DOHH2 (cell line): ENCODE measurements around the gene KIF19.

Experiments
- H3F3A ChIP-seq: fragments of 200-600 bp; sonication (generic), shearing (Covaris generic); 2 replicates; pipeline ENCODE4 v1.6.0; 2016; ENCODE audit warnings: antibody characterized with exemption, mild to moderate bottlenecking; ENCODE audit not compliant: control insufficient read depth, insufficient read depth
- H3K27ac ChIP-seq: fragments of 200-600 bp; sonication (generic); 2 replicates; pipeline ENCODE4 v1.5.1; 2014; ENCODE audit warnings: low read depth, mild to moderate bottlenecking, low read length, moderate library complexity
- H3K27me3 ChIP-seq: fragments of 200-600 bp; sonication (generic); 2 replicates; pipeline ENCODE4 v1.6.1; 2014; ENCODE audit warnings: mild to moderate bottlenecking, low read length, mixed read lengths; ENCODE audit not compliant: control insufficient read depth
- H3K36me3 ChIP-seq: fragments of 200-600 bp; sonication (generic); 2 replicates; pipeline ENCODE4 v1.6.1; 2014; ENCODE audit warnings: mild to moderate bottlenecking, low read length, moderate library complexity, mixed read lengths; ENCODE audit not compliant: control insufficient read depth
- H3K4me1 ChIP-seq: fragments of 200-600 bp; sonication (generic); 2 replicates; pipeline ENCODE4 v1.6.1; 2014; ENCODE audit warnings: mild to moderate bottlenecking, low read length, mixed read lengths; ENCODE audit not compliant: control insufficient read depth
- H3K4me2 ChIP-seq: fragments of 200-600 bp; sonication (generic); 2 replicates; pipeline ENCODE4 v1.6.0; 2014; ENCODE audit warnings: mild to moderate bottlenecking, low read length, moderate library complexity
- H3K4me3 ChIP-seq: fragments of 200-600 bp; sonication (generic); 2 replicates; pipeline ENCODE4 v1.5.1; 2014; ENCODE audit warnings: mild to moderate bottlenecking, low read length, mixed read lengths
- H3K79me2 ChIP-seq: fragments of 200-600 bp; sonication (generic); 2 replicates; pipeline ENCODE4 v1.6.1; 2014; ENCODE audit warnings: mild to moderate bottlenecking, low read length, mixed read lengths; ENCODE audit not compliant: control insufficient read depth
- H3K9me2 ChIP-seq: fragments of 200-600 bp; sonication (generic); replicated peaks from 2 replicates; pipeline ENCODE4 v1.6.1; 2014; ENCODE audit warnings: mild to moderate bottlenecking, low read length, mixed read lengths; ENCODE audit not compliant: control insufficient read depth
- H3K9me3 ChIP-seq: fragments of 200-600 bp; sonication (generic); 2 replicates; pipeline ENCODE4 v1.6.1; 2014; ENCODE audit warnings: antibody characterized with exemption, low read length, mixed read lengths; ENCODE audit not compliant: control insufficient read depth, insufficient read depth
- H4K20me1 ChIP-seq: fragments of 200-600 bp; sonication (generic); 2 replicates; pipeline ENCODE4 v1.6.0; 2014; ENCODE audit warnings: low read depth, mild to moderate bottlenecking, antibody characterized with exemption, low read length, moderate library complexity; ENCODE audit not compliant: control insufficient read depth, insufficient read depth
- EZH2phosphoT487 ChIP-seq: fragments of 200-600 bp; sonication (generic); IDR thresholded peaks from 2 replicates; pipeline ENCODE4 v1.6.1; 2017; ENCODE audit warnings: borderline replicate concordance, mild to moderate bottlenecking, antibody characterized with exemption, low read length, moderate library complexity, mixed read lengths
- TF ChIP-seq, protein P1 (sequence below): fragments of 200-600 bp; sonication (generic); IDR thresholded peaks from one replicate; pipeline ENCODE4 v1.5.1; 2014; ENCODE audit warnings: antibody characterized with exemption, mild to moderate bottlenecking, low read depth, low read length; ENCODE audit not compliant: poor library complexity, severe bottlenecking

Gene KIF19

GRCh38 chr17:74335529-74336062, 9.6 kb downstream of the KIF19 start:
- Histone ChIP-seq H3K4me2 (no peak overlapping the region), H3K79me2 (no peaks in the 10 kb centered on the region), H4K20me1 (no peaks in the 10 kb centered on the region), H3K9me3 (no peaks in the 10 kb centered on the region), H3K27ac (no peak overlapping the region), H3K4me3 (no peak overlapping the region), H3K9me2 (no peaks in the 10 kb centered on the region), H3K27me3 (no peaks in the 10 kb centered on the region), H3K36me3 (no peaks in the 10 kb centered on the region), H3K4me1 (no peaks in the 10 kb centered on the region), H3F3A (no peaks in the 10 kb centered on the region)
- TF ChIP-seq, protein P1, sequence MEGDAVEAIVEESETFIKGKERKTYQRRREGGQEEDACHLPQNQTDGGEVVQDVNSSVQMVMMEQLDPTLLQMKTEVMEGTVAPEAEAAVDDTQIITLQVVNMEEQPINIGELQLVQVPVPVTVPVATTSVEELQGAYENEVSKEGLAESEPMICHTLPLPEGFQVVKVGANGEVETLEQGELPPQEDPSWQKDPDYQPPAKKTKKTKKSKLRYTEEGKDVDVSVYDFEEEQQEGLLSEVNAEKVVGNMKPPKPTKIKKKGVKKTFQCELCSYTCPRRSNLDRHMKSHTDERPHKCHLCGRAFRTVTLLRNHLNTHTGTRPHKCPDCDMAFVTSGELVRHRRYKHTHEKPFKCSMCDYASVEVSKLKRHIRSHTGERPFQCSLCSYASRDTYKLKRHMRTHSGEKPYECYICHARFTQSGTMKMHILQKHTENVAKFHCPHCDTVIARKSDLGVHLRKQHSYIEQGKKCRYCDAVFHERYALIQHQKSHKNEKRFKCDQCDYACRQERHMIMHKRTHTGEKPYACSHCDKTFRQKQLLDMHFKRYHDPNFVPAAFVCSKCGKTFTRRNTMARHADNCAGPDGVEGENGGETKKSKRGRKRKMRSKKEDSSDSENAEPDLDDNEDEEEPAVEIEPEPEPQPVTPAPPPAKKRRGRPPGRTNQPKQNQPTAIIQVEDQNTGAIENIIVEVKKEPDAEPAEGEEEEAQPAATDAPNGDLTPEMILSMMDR = no peak
- no peak for TF ChIP-seq EZH2phosphoT487

DNA sequence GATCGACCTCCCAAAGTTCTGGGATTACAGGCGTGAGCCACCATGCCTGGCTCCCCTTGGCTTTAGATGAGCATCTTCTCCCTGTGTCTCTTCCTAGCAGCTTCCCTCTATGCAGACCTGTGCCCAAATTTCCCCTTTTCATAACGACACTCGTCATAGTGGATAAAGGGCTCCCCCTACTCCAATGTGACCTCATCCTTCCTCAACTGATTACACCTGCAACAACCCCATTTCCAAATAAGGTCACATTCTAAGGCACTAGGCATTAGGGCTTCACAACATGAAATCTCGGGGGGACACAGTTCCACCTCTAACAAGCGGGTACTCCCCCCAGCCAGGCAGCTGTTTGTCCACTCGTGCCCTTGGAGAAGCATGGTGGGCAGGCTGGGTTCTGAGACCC, 10.3 kb downstream of the KIF19 start:
- no peak overlapping the region for H3K4me2 ChIP-seq
- no peaks in the 10 kb centered on the region for H3K79me2 ChIP-seq
- no peaks in the 10 kb centered on the region for H3K36me3 ChIP-seq
- H3F3A ChIP-seq = no peaks in the 10 kb centered on the region
- no peak overlapping the region for H3K4me3 ChIP-seq
- no peak overlapping the region for H3K27ac ChIP-seq
- TF ChIP-seq, protein P1 = no peak
- TF ChIP-seq EZH2phosphoT487 = no peak
- no peaks in the 10 kb centered on the region for H3K4me1 ChIP-seq
- H3K9me2 ChIP-seq = no peaks in the 10 kb centered on the region
- H4K20me1 ChIP-seq = no peaks in the 10 kb centered on the region
- H3K9me3 ChIP-seq = no peaks in the 10 kb centered on the region
- H3K27me3 ChIP-seq = no peaks in the 10 kb centered on the region

DNA sequence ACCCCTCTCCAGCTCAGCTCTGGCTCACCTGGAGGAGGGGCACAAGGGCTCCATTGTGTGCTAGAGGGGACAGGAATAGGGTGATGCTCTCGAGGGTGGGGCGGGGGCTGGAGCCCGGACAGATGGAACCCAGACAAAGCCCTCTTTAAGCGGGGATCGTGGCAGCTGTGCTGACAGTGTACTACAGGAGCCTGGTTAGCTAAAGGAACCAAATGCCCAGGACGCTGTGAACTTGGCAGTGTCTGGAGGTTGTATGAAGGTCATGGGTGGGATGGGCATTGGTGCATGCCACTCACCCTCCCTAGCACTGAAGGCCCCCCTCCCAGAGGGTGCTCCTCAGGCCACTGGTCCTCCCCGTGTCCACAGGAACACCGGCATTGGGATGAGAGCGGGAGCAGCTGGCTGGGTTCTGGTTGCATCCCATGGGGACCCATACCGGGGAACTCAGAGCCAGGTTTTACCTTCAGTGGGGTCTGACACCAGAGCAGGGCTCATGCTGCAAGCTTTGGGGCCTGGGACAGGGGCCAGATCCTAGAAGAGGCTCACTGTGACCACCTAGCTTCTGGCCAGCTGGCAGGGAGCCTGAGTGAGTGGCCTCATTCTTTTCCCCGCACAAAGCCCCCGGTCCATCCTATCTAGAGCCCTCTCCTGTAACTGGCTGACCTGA, 11.9 kb downstream of the KIF19 start:
- H3K4me1 ChIP-seq = no peaks in the 10 kb centered on the region

More for the DNA sequence above, 11.9 kb downstream of the KIF19 start:
- TF ChIP-seq EZH2phosphoT487 = no peak
- TF ChIP-seq, protein P1 = no peak
- H4K20me1 ChIP-seq = no peaks in the 10 kb centered on the region
- no peaks in the 10 kb centered on the region for H3K36me3 ChIP-seq
- H3K9me3 ChIP-seq = no peaks in the 10 kb centered on the region
- no peak overlapping the region for H3K4me3 ChIP-seq
- no peaks in the 10 kb centered on the region for H3F3A ChIP-seq
- H3K27me3 ChIP-seq = no peaks in the 10 kb centered on the region
- no peaks in the 10 kb centered on the region for H3K9me2 ChIP-seq
- no peak overlapping the region for H3K27ac ChIP-seq
- H3K79me2 ChIP-seq = no peaks in the 10 kb centered on the region
- H3K4me2 ChIP-seq = no peak overlapping the region
